Measurements from ENCODE around the gene OR13C3. TPM values are rescaled to one million over a fixed set of nuclear protein-coding genes. Genes with fewer than 3 reads are reported as not detected.

Gene OR13C3
- total and polyA plus RNA-seq, 2 of the 4 experiments (the other 2 are of a cell fraction) = not detected

- H3K36me3 ChIP-seq (ENCODE audit: control insufficient read depth, insufficient read depth, low read length) = no peaks in the 10 kb centered on the region
- no peak within 1 kb of the TSS for H2BK15ac ChIP-seq (ENCODE audit: low read depth, low read length)
- no peak within 1 kb of the TSS for H2BK120ac ChIP-seq (ENCODE audit: low read depth, low read length)
- BruUV-seq (replicated peaks) = no TSS peak
- H2AK5ac ChIP-seq (ENCODE audit: low read depth, low read length) = no peak within 1 kb of the TSS
- no peak within 1 kb of the TSS for H3K27ac ChIP-seq (ENCODE audit: insufficient read depth, low read length)
- no peak within 1 kb of the TSS for H3K4me3 ChIP-seq (ENCODE audit: insufficient read depth, low read depth, low read length)
- H2BK5ac ChIP-seq (ENCODE audit: low read depth, low read length, poor library complexity, severe bottlenecking) = no peak within 1 kb of the TSS
- no peak within 1 kb of the TSS for H3K14ac ChIP-seq (replicated peaks; ENCODE audit: low read depth, low read length)
- in situ Hi-C loops (cut with MboI; ENCODE audit: low sequenced_read_pairs) (no loop called here), dilution Hi-C loops (cut with HindIII; ENCODE audit: low sequenced_read_pairs, unreplicated experiment) (no loop called here), intact Hi-C loops (cut with micrococcal nuclease) (no loop called here)
- H2AK9ac ChIP-seq (replicated peaks; ENCODE audit: low read depth, low read length, poor library complexity) = no peak within 1 kb of the TSS
- peaks cover 2% of the 10 kb centered on the region for H3K9me3 ChIP-seq (ENCODE audit: control insufficient read depth, insufficient read depth, low read length)
- H4K8ac ChIP-seq (ENCODE audit: low read depth in 2 of 2, low read length in 2 of 2) = no peak within 1 kb of the TSS
- no peak within 1 kb of the TSS for H3K4ac ChIP-seq (ENCODE audit: low read depth, low read length)
- POLR2A ChIA-PET (ENCODE audit: unreplicated experiment) = no interaction called here
- TF ChIP-seq CEBPB (IDR thresholded peaks at IDR 0.05; ENCODE audit: low read depth, low read length) (no peak), ELK1 (IDR thresholded peaks at IDR 0.05; ENCODE audit: borderline replicate concordance, low read depth, low read length) (no peak)
- CTCF ChIA-PET = no interaction called here
- H3K79me1 ChIP-seq (ENCODE audit: low read depth in 1 of 2, low read length in 2 of 2) = no peaks in the 10 kb centered on the region
- H2BK20ac ChIP-seq (ENCODE audit: low read depth, low read length) = no peak within 1 kb of the TSS
- no peaks in the 10 kb centered on the region for H3K9me1 ChIP-seq (ENCODE audit: insufficient read depth, low read length)
- no peak within 1 kb of the TSS for H3K18ac ChIP-seq (ENCODE audit: low read depth, low read length)
- no CpG with 5 or more reads among the region's 4 CpGs for WGBS, 2 experiments (ENCODE audit: extremely low coverage in 2 of 2, insufficient read length in 1 of 2)
- no peaks in the 10 kb centered on the region for H3K4me1 ChIP-seq (ENCODE audit: control insufficient read depth, insufficient read depth, low read length)
- ATAC-seq (ENCODE audit: low read depth) (no peak), DNase-seq (no peak)
- no peak within 1 kb of the TSS for H4K91ac ChIP-seq (ENCODE audit: insufficient read depth, low read depth, low read length)
- H4K5ac ChIP-seq (ENCODE audit: low read depth, low read length) = no peak within 1 kb of the TSS
- no peak within 1 kb of the TSS for H3K9ac ChIP-seq (ENCODE audit: low read depth, low read length)
- no peak within 1 kb of the TSS for H3K4me2 ChIP-seq (ENCODE audit: low read depth, low read length)
- no peak within 1 kb of the TSS for H3K56ac ChIP-seq (ENCODE audit: extremely low read depth, insufficient read depth, low read length)
- H3K23ac ChIP-seq (ENCODE audit: low read depth, low read length) = no peak within 1 kb of the TSS
- no peaks in the 10 kb centered on the region for H3K27me3 ChIP-seq (ENCODE audit: control insufficient read depth, insufficient read depth, low read length)
- H4K20me1 ChIP-seq (ENCODE audit: insufficient read depth, low read length) = no peaks in the 10 kb centered on the region
- H2AFZ ChIP-seq (replicated peaks; ENCODE audit: low read length, poor library complexity) = no peak within 1 kb of the TSS
These were observed 32.2 kb upstream of the OR13C3 start, which contains the start of gene OR13C8 for GRCh38 chr9:104568868-104569267. TSS of gene OR13C8 (plus strand) at chr9:104569168. CDS start at chr9:104569168, 0 bp downstream.
